HepG2 (cell line): ENCODE results near the gene CKS1B. TPM values are rescaled to one million over a fixed set of nuclear protein-coding genes. Genes with fewer than 3 reads are reported as not detected.
A peak's percentile ranks its signal among the peaks of the same experiment; 100 is the strongest.

Experiments used
- ARNT ChIP-seq: fragments of 450-650 bp; IDR thresholded peaks from 2 replicates; pipeline ENCODE4 v1.6.1; 2017
- ATF7 ChIP-seq, 2 experiments: fragments of 450-650 bp in 1 of 2; sonication (generic) in 1 of 2; formaldehyde crosslinking in 1 of 2; IDR thresholded peaks; 2 replicates each; pipeline versions ENCODE4 v1.4.0 to v1.6.1; 2016 to 2020; ENCODE audit warnings: antibody characterized with exemption in 1 of 2, mild to moderate bottlenecking in 1 of 2, missing genetic modification reagents in 1 of 2
- HOXA5 ChIP-seq: sonication (generic); formaldehyde crosslinking; IDR thresholded peaks from 2 replicates; pipeline ENCODE4 v1.4.0; 2020; ENCODE audit warnings: missing genetic modification reagents
- KLF16 ChIP-seq, 2 experiments: sonication (generic) in 1 of 2; formaldehyde crosslinking in 1 of 2; IDR thresholded peaks; 2 replicates each; pipeline versions ENCODE4 v1.6.1 to v1.8.0; 2016 to 2023; ENCODE audit warnings: missing genetic modification reagents in 2 of 2, missing compliant biosample characterization in 1 of 2
- MED8 ChIP-seq: sonication (generic); formaldehyde crosslinking; IDR thresholded peaks from 2 replicates; pipeline ENCODE4 v1.8.1; 2023; ENCODE audit warnings: mild to moderate bottlenecking, missing genetic modification reagents; ENCODE audit not compliant: insufficient replicate concordance
- MXI1 ChIP-seq: IDR thresholded peaks from 3 replicates; pipeline ENCODE4 v1.6.1; 2012; ENCODE audit warnings: low read depth, low read length, inconsistent platforms, borderline replicate concordance
- NFKBIZ ChIP-seq: IDR thresholded peaks from 2 replicates; pipeline ENCODE4 v1.6.1; 2018; ENCODE audit warnings: missing genetic modification reagents, missing compliant biosample characterization
- PLRG1 ChIP-seq: fragments of 450-650 bp; conservative IDR thresholded peaks from 2 replicates; pipeline ENCODE4 v1.6.1; 2016
- REXO4 ChIP-seq: sonication (generic); formaldehyde crosslinking; IDR thresholded peaks from 2 replicates; pipeline ENCODE4 v1.8.0; 2022; ENCODE audit warnings: missing genetic modification reagents, mild to moderate bottlenecking, borderline replicate concordance
- SP1 ChIP-seq, 2 experiments: fragments of 450-650 bp in 1 of 2; sonication (generic) in 1 of 2; formaldehyde crosslinking in 1 of 2; IDR thresholded peaks; 2 replicates each; pipeline versions ENCODE4 v1.4.0 to v1.6.1; 2016 to 2020; ENCODE audit warnings: missing genetic modification reagents in 1 of 2
- TAF1 ChIP-seq: sonication (generic); formaldehyde crosslinking; IDR thresholded peaks from 2 replicates; pipeline ENCODE4 v1.4.0; 2020; ENCODE audit warnings: missing genetic modification reagents
- THAP8 ChIP-seq: sonication (generic); formaldehyde crosslinking; IDR thresholded peaks from 2 replicates; pipeline ENCODE4 v1.5.1; 2020; ENCODE audit warnings: missing genetic modification reagents, mild to moderate bottlenecking, borderline replicate concordance
- ZFP37 ChIP-seq: sonication (generic); formaldehyde crosslinking; IDR thresholded peaks from 2 replicates; pipeline ENCODE4 v1.4.0; 2020; ENCODE audit warnings: missing genetic modification reagents, borderline replicate concordance
- ZFYVE20 ChIP-seq: sonication (generic); formaldehyde crosslinking; IDR thresholded peaks from 2 replicates; pipeline ENCODE4 v1.8.0; 2023; ENCODE audit warnings: low read depth, mild to moderate bottlenecking, moderate library complexity, missing genetic modification reagents, borderline replicate concordance
- ZNF256 ChIP-seq: sonication (generic); formaldehyde crosslinking; conservative IDR thresholded peaks from 2 replicates; pipeline ENCODE4 v1.4.0; 2020; ENCODE audit warnings: missing genetic modification reagents
- ZNF331 ChIP-seq: sonication (generic); formaldehyde crosslinking; IDR thresholded peaks from 2 replicates; pipeline ENCODE4 v1.4.0; 2020; ENCODE audit warnings: missing genetic modification reagents
- polyA plus RNA-seq, 8 experiments: library from polyadenylated mRNA; depleted of rRNA in 3 of 8; stranded (reverse) in 7 of 8; unstranded in 1 of 8; fragments of >200 nt; fragmentation: Illumina TruSeq in 4 of 8; extraction: Trizol in 4 of 8; gene quantifications; 2 replicates each; pipeline versions ENCODE4 v1.2.1 to v1.2.3, GENCODE V29; 2011 to 2016; ENCODE audit warnings: low read depth in 4 of 8, missing spikeins in 1 of 8, mixed read lengths in 1 of 8; ENCODE audit not compliant: insufficient read depth in 1 of 8
- total RNA-seq, 5 experiments: library from RNA; depleted of rRNA; stranded (reverse); fragments of >200 nt; fragmentation: Illumina TruSeq; extraction: Trizol; gene quantifications; 2 replicates each; pipeline ENCODE4 v1.2.3, GENCODE V29; 2016; ENCODE audit warnings: low read depth in 1 of 5
- TF ChIP-seq, protein P1 (sequence below): sonication (generic); formaldehyde crosslinking; conservative IDR thresholded peaks from 2 replicates; pipeline ENCODE4 v1.4.0; 2020; ENCODE audit warnings: missing genetic modification reagents
- TF ChIP-seq, protein P2 (sequence below): sonication (generic); formaldehyde crosslinking; IDR thresholded peaks from 2 replicates; pipeline ENCODE4 v1.8.1; 2023; ENCODE audit warnings: missing genetic modification reagents, inconsistent platforms, borderline replicate concordance
- TF ChIP-seq, protein P3 (sequence below): sonication (generic); formaldehyde crosslinking; IDR thresholded peaks from 2 replicates; pipeline ENCODE4 v1.4.0; 2020; ENCODE audit warnings: missing genetic modification reagents
- TF ChIP-seq, protein P4 (sequence below): IDR thresholded peaks from 2 replicates; pipeline ENCODE4 v1.6.1; 2016; ENCODE audit warnings: missing compliant biosample characterization, missing genetic modification reagents, borderline replicate concordance
- TF ChIP-seq, protein P5 (sequence below): sonication (generic); formaldehyde crosslinking; IDR thresholded peaks from 2 replicates; pipeline ENCODE4 v1.4.0; 2020; ENCODE audit warnings: mild to moderate bottlenecking, missing genetic modification reagents

CKS1B gene
- total and polyA plus RNA-seq, 2 of the 13 experiments (the other 11 are each of a cell fraction or from before 2014, with no cell fraction given), result 217 to 222 TPM

DNA sequence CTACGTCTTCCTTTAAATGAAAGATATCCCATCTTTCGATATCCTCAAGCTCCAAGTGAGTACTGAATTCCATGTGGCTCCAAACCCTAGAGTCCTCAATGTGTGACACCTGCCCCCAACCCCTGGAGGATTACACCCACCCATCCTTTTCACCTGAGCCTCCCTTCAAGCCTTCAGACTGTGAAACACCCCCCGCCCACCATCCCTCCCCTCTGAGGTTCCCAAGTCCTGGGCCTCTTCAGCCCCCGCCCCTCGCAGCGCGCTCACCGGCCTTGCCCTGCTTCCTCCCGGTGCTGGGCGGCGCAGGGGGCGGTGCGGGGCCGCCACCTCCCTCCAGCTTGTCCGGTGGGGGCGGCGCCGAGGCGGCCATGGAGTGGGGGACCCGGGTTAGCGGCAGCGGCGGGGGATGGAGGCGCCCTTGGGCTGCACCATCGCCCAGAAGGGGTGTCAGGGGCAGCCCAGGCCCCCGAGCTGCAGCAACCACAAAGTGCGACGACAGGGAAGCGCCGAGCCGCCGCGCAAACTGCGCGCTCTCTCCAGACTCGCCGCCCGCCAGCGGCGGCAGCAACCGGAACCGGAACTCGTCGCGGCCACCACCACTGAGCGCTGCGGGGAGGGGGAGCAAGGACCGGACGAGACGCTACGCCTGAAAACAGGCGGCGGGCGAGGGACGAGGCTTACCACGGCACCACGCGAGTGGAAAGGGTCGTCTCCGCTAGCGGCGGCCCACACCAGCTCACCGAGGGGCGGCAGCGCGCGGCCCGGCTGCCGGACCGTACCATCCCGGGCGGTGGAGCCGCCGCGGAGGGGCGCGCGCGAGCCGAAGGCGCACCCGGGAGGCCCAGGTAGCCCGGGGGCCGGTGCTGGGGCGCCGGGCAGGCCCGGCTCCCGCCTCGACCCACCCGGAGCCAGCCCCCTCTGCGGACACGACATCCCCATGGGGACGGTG is 13.0 kb upstream of the CKS1B start, which contains the start of gene PYGO2 (continued):
- TF ChIP-seq, protein P1, sequence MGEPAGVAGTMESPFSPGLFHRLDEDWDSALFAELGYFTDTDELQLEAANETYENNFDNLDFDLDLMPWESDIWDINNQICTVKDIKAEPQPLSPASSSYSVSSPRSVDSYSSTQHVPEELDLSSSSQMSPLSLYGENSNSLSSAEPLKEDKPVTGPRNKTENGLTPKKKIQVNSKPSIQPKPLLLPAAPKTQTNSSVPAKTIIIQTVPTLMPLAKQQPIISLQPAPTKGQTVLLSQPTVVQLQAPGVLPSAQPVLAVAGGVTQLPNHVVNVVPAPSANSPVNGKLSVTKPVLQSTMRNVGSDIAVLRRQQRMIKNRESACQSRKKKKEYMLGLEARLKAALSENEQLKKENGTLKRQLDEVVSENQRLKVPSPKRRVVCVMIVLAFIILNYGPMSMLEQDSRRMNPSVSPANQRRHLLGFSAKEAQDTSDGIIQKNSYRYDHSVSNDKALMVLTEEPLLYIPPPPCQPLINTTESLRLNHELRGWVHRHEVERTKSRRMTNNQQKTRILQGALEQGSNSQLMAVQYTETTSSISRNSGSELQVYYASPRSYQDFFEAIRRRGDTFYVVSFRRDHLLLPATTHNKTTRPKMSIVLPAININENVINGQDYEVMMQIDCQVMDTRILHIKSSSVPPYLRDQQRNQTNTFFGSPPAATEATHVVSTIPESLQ (CRISPR knock-in tag), result peak; percentile 26; the same call in 1 of the 2 replicates
- TF ChIP-seq THAP8 (CRISPR knock-in tag) (peak; percentile 86; the same call in 1 of the 2 replicates), MED8 (CRISPR knock-in tag) (no peak), SP1 (IDR thresholded peaks at IDR 0.05) (no peak), SP1 (CRISPR knock-in tag; IDR thresholded peaks at IDR 0.05) (peak; percentile 67), REXO4 (no peak), ZNF256 (no peak), NFKBIZ (CRISPR knock-in tag) (no peak), ZNF331 (CRISPR knock-in tag) (peak; percentile 46), HOXA5 (0 out of 2 replicates have a peak, but pooled peaks have one; percentile 85), ARNT (no peak), TAF1 (CRISPR knock-in tag) (peak; percentile 89), ZFP37 (CRISPR knock-in tag) (no peak), PLRG1 (no peak), MXI1 (0 out of 3 replicates have a peak, but pooled peaks have one; percentile 61), KLF16 (CRISPR knock-in tag; IDR thresholded peaks at IDR 0.05) (peak in 1 of 2 experiments; percentile 75; a peak in 2 of 4 replicates), ZFYVE20 (CRISPR knock-in tag) (no peak; the same call in 1 of the 2 replicates), ATF7 (IDR thresholded peaks at IDR 0.05) (no peak), ATF7 (CRISPR knock-in tag; IDR thresholded peaks at IDR 0.05) (0 out of 2 replicates have a peak, but pooled peaks have one; percentile 51)
- TF ChIP-seq, protein P2, sequence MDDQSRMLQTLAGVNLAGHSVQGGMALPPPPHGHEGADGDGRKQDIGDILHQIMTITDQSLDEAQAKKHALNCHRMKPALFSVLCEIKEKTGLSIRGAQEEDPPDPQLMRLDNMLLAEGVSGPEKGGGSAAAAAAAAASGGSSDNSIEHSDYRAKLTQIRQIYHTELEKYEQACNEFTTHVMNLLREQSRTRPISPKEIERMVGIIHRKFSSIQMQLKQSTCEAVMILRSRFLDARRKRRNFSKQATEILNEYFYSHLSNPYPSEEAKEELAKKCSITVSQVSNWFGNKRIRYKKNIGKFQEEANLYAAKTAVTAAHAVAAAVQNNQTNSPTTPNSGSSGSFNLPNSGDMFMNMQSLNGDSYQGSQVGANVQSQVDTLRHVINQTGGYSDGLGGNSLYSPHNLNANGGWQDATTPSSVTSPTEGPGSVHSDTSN, result no peak
- TF ChIP-seq, protein P3, sequence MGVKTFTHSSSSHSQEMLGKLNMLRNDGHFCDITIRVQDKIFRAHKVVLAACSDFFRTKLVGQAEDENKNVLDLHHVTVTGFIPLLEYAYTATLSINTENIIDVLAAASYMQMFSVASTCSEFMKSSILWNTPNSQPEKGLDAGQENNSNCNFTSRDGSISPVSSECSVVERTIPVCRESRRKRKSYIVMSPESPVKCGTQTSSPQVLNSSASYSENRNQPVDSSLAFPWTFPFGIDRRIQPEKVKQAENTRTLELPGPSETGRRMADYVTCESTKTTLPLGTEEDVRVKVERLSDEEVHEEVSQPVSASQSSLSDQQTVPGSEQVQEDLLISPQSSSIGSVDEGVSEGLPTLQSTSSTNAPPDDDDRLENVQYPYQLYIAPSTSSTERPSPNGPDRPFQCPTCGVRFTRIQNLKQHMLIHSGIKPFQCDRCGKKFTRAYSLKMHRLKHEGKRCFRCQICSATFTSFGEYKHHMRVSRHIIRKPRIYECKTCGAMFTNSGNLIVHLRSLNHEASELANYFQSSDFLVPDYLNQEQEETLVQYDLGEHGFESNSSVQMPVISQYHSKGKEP (CRISPR knock-in tag), result no peak
- TF ChIP-seq, protein P4, sequence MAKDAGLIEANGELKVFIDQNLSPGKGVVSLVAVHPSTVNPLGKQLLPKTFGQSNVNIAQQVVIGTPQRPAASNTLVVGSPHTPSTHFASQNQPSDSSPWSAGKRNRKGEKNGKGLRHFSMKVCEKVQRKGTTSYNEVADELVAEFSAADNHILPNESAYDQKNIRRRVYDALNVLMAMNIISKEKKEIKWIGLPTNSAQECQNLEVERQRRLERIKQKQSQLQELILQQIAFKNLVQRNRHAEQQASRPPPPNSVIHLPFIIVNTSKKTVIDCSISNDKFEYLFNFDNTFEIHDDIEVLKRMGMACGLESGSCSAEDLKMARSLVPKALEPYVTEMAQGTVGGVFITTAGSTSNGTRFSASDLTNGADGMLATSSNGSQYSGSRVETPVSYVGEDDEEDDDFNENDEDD, result peak; percentile 64; the same call in 1 of the 2 replicates
- TF ChIP-seq, protein P5, sequence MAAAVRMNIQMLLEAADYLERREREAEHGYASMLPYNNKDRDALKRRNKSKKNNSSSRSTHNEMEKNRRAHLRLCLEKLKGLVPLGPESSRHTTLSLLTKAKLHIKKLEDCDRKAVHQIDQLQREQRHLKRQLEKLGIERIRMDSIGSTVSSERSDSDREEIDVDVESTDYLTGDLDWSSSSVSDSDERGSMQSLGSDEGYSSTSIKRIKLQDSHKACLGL (CRISPR knock-in tag), result peak; percentile 47; the same call in 1 of the 2 replicates
